Thymus (tissue), 11 donors: ENCODE data around the gene COL2A1. TPM values are rescaled to one million over a fixed set of nuclear protein-coding genes. Genes with fewer than 3 reads are reported as not detected.

Source experiments
- DNase-seq, 9 donors: peaks; one replicate each; pipeline ENCODE4 v3.0.0-alpha.2; 2013; ENCODE audit warnings: low spot score in 9 of 9, low read depth in 6 of 9, missing footprints in 1 of 9
- H3K27ac ChIP-seq, 2 donors: one replicate each; pipeline ENCODE4 v1.5.1; 2013; ENCODE audit warnings: control low read depth in 1 of 2, low read depth in 1 of 2, low read length in 1 of 2, mild to moderate bottlenecking in 1 of 2, moderate library complexity in 1 of 2
- H3K27me3 ChIP-seq, 2 donors: one replicate each; pipeline ENCODE4 v1.5.1; 2013; ENCODE audit warnings: low read length in 1 of 2; ENCODE audit not compliant: control insufficient read depth in 2 of 2, insufficient read depth in 1 of 2
- H3K36me3 ChIP-seq, 2 donors: one replicate each; pipeline ENCODE4 v1.5.1; 2013; ENCODE audit warnings: low read length in 1 of 2, mild to moderate bottlenecking in 1 of 2, moderate library complexity in 1 of 2; ENCODE audit not compliant: control insufficient read depth in 2 of 2, insufficient read depth in 2 of 2
- H3K4me1 ChIP-seq, 2 donors: one replicate each; pipeline ENCODE4 v1.5.1; 2013; ENCODE audit warnings: low read length in 2 of 2; ENCODE audit not compliant: control insufficient read depth in 2 of 2, insufficient read depth in 2 of 2
- H3K4me3 ChIP-seq, 2 donors: one replicate each; pipeline ENCODE4 v1.5.1; 2013; ENCODE audit warnings: low read length in 2 of 2, control low read depth in 1 of 2, mild to moderate bottlenecking in 1 of 2
- H3K9me3 ChIP-seq, 2 donors: one replicate each; pipeline ENCODE4 v1.5.1; 2013; ENCODE audit warnings: low read length in 1 of 2, mild to moderate bottlenecking in 1 of 2; ENCODE audit not compliant: control insufficient read depth in 2 of 2, insufficient read depth in 1 of 2
- whole genome bisulfite sequencing: extraction: QIAGEN DNeasy Blood & Tissue Kit; methylation state at CpG from one replicate; pipeline ENCODE4 v1.1.7; 2013; 5-methylcytosine and 5-hydroxymethylcytosine counted together
- polyA plus RNA-seq: library from polyadenylated mRNA; stranded (reverse); fragments of 200-250 nt; gene quantifications from one replicate; pipeline ENCODE4 v1.2.3, GENCODE V29; 2013
- total RNA-seq: library from RNA; stranded (reverse); fragments of 120-200 nt; gene quantifications from one replicate; pipeline ENCODE4 v1.2.4, GENCODE V29; 2013
- donor health status: healthy.

The COL2A1 gene
- total and polyA plus RNA-seq, 2 donors: 0.47 to 0.57 TPM

GRCh38 chr12:48017496-48017895, 13.2 kb upstream of the COL2A1 start:
- H3K27ac ChIP-seq: no peak overlapping the region
- H3K4me3 ChIP-seq: no peak overlapping the region
- H3K9me3 ChIP-seq: no peaks in the 10 kb centered on the region
- peaks cover 2 to 49% of the 10 kb centered on the region in 2 donors for H3K27me3 ChIP-seq
- WGBS: 81% methylated on average over 5 of the region's 5 CpGs
- no peaks in the 10 kb centered on the region for H3K4me1 ChIP-seq
- no peaks in the 10 kb centered on the region for H3K36me3 ChIP-seq
- DNase-seq: no peak

DNA sequence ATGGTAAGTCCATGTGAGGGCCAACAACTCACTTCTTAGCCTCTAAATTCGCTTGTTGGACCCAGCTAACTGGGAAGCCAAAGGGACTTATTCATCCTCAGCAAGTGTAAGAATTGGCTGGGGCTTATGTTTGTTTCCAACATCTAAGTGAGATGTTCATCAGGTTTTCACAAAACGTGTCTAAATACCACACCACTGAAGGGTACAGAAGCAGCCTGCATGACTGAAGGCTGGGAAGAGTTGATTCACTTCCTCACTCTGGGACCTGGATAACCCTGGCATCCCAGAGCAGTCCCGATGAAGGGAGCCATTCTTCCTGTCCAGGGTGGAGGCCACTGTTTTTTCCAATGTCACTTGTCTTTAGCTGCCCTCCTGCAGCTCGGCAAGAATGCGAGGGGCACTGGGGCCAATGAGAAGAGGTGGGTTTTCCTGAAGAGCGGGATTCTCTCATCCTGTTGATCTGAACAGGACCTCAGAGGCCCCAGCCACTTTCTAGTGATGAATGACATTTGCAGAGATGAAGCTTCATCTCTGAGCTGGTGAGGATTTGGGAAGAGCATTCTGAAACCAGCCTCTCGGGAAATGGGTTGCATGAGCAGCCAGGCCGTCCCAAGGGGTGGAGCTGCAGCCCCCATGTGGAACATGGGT, 12.2 kb upstream of the COL2A1 start:
- H3K27me3 ChIP-seq: peaks cover 2 to 49% of the 10 kb centered on the region in 2 donors
- H3K9me3 ChIP-seq: no peaks in the 10 kb centered on the region
- no peak overlapping the region for H3K4me3 ChIP-seq
- H3K4me1 ChIP-seq: no peaks in the 10 kb centered on the region
- no peaks in the 10 kb centered on the region for H3K36me3 ChIP-seq
- no peak for DNase-seq
- 88% methylated on average over 8 of the region's 8 CpGs for WGBS
- no peak overlapping the region for H3K27ac ChIP-seq

GRCh38 chr12:48015954-48016353, 11.7 kb upstream of the COL2A1 start:
- DNase-seq: no peak
- H3K4me3 ChIP-seq: no peak overlapping the region
- peaks cover 2 to 53% of the 10 kb centered on the region in 2 donors for H3K27me3 ChIP-seq
- no peaks in the 10 kb centered on the region for H3K9me3 ChIP-seq
- no peaks in the 10 kb centered on the region for H3K36me3 ChIP-seq
- no peaks in the 10 kb centered on the region for H3K4me1 ChIP-seq
- 97% methylated on average over 7 of the region's 7 CpGs for WGBS
- H3K27ac ChIP-seq: no peak overlapping the region

GRCh38 chr12:48015129-48015528, 10.9 kb upstream of the COL2A1 start:
- Histone ChIP-seq H3K4me1 (no peaks in the 10 kb centered on the region), H3K27ac (no peak overlapping the region), H3K9me3 (no peaks in the 10 kb centered on the region), H3K4me3 (no peak overlapping the region), H3K36me3 (no peaks in the 10 kb centered on the region), H3K27me3 (peaks cover 2 to 61% of the 10 kb centered on the region in 2 donors)
- no peak for DNase-seq
- 57% methylated on average over 1 of the region's 1 CpG for WGBS

GRCh38 chr12:48013287-48013686, 9.0 kb upstream of the COL2A1 start:
- Histone ChIP-seq H3K27me3 (peaks cover 5 to 68% of the 10 kb centered on the region in 2 donors), H3K27ac (no peak overlapping the region)
- WGBS: 72% methylated on average over 2 of the region's 2 CpGs

GRCh38 chr12:48012070-48012469, 7.8 kb upstream of the COL2A1 start:
- no peak for DNase-seq
- Histone ChIP-seq H3K36me3 (no peaks in the 10 kb centered on the region), H3K27ac (no peak overlapping the region), H3K27me3 (peaks cover 11 to 72% of the 10 kb centered on the region in 2 donors), H3K9me3 (no peaks in the 10 kb centered on the region), H3K4me1 (no peaks in the 10 kb centered on the region), H3K4me3 (no peak overlapping the region)
- WGBS: 78% methylated on average over 8 of the region's 8 CpGs

More at GRCh38 chr12:48013287-48013686, 9.0 kb upstream of the COL2A1 start:
- H3K4me1 ChIP-seq: no peaks in the 10 kb centered on the region
- no peak overlapping the region for H3K4me3 ChIP-seq
- no peaks in the 10 kb centered on the region for H3K36me3 ChIP-seq
- H3K9me3 ChIP-seq: no peaks in the 10 kb centered on the region
- DNase-seq: no peak

GRCh38 chr12:48010366-48010970, 6.2 kb upstream of the COL2A1 start:
- H3K27me3 ChIP-seq: peaks cover 19 to 73% of the 10 kb centered on the region in 2 donors
- WGBS: 72% methylated on average over 7 of the region's 7 CpGs

GRCh38 chr12:48009471-48009870, 5.2 kb upstream of the COL2A1 start:
- H3K36me3 ChIP-seq: no peaks in the 10 kb centered on the region
- 41% methylated on average over 1 of the region's 1 CpG for WGBS
- no peak overlapping the region for H3K27ac ChIP-seq
- no peak for DNase-seq
- H3K27me3 ChIP-seq: peaks cover 27 to 77% of the 10 kb centered on the region in 2 donors
- no peak overlapping the region for H3K4me3 ChIP-seq
- peaks cover 0 to 6% of the 10 kb centered on the region in 2 donors for H3K4me1 ChIP-seq
- no peaks in the 10 kb centered on the region for H3K9me3 ChIP-seq

More at GRCh38 chr12:48010366-48010970, 6.2 kb upstream of the COL2A1 start:
- Histone ChIP-seq H3K4me3 (no peak overlapping the region), H3K4me1 (no peaks in the 10 kb centered on the region), H3K27ac (no peak overlapping the region), H3K36me3 (no peaks in the 10 kb centered on the region), H3K9me3 (no peaks in the 10 kb centered on the region)
- DNase-seq: no peak

GRCh38 chr12:48008950-48009349, 4.7 kb upstream of the COL2A1 start:
- peaks cover 0 to 1% of the 10 kb centered on the region in 2 donors for H3K9me3 ChIP-seq
- H3K36me3 ChIP-seq: no peaks in the 10 kb centered on the region
- H3K27ac ChIP-seq: no peak overlapping the region
- WGBS: 84% methylated on average over 4 of the region's 4 CpGs
- peaks cover 32 to 77% of the 10 kb centered on the region in 2 donors for H3K27me3 ChIP-seq
- H3K4me3 ChIP-seq: no peak overlapping the region
- peaks cover under 1 to 8% of the 10 kb centered on the region in 2 donors for H3K4me1 ChIP-seq
- DNase-seq: no peak
